VCaP (cell line): Measurements from ENCODE around the gene C1orf146.

Experiments
- H3K27ac ChIP-seq: fragments of 450-650 bp; 2 replicates; pipeline ENCODE4 v1.5.1; 2017
- CTCF ChIP-seq: fragments of 450-650 bp; conservative IDR thresholded peaks from 2 replicates; pipeline ENCODE4 v1.5.1; 2017; ENCODE audit warnings: mild to moderate bottlenecking, moderate library complexity

Gene C1orf146

GRCh38 chr1:92192246-92192645 lies 25.5 kb upstream of the C1orf146 start:
- TF ChIP-seq CTCF, result no peak

GRCh38 chr1:92194511-92194910 lies 23.2 kb upstream of the C1orf146 start:
- TF ChIP-seq CTCF, result no peak
- no peak overlapping the region for H3K27ac ChIP-seq

More at GRCh38 chr1:92192246-92192645, 25.5 kb upstream of the C1orf146 start:
- no peak overlapping the region for H3K27ac ChIP-seq

GRCh38 chr1:92201973-92202372 lies 15.7 kb upstream of the C1orf146 start:
- TF ChIP-seq CTCF, result no peak
- no peak overlapping the region for H3K27ac ChIP-seq

- no peak for TF ChIP-seq CTCF
Measured at GRCh38 chr1:92203105-92203504, 14.6 kb upstream of the C1orf146 start.

GRCh38 chr1:92210701-92211100 lies 7.0 kb upstream of the C1orf146 start:
- H3K27ac ChIP-seq, result no peak overlapping the region
- no peak for TF ChIP-seq CTCF

More at GRCh38 chr1:92203105-92203504, 14.6 kb upstream of the C1orf146 start:
- no peak overlapping the region for H3K27ac ChIP-seq

GRCh38 chr1:92211166-92211565 lies 6.5 kb upstream of the C1orf146 start:
- TF ChIP-seq CTCF, result no peak
- H3K27ac ChIP-seq, result no peak overlapping the region

- no peak overlapping the region for H3K27ac ChIP-seq
- TF ChIP-seq CTCF, result no peak
Measured at GRCh38 chr1:92218559-92218958, 844 bp downstream of the C1orf146 start.

GRCh38 chr1:92219028-92219427 lies 1.3 kb downstream of the C1orf146 start:
- no peak overlapping the region for H3K27ac ChIP-seq
- no peak for TF ChIP-seq CTCF
